ENCODE results near the gene TUFT1.
"Not testable (repeated sequence)": the region's sequence is repeated elsewhere in the genome, so short reads cannot be mapped to it uniquely, and the experiment has no call there.

The TUFT1 gene

GRCh38 chr1:151581451-151581850 lies 41.3 kb downstream of the TUFT1 start:
- no peak for DNase-seq (ENCODE audit: low spot score)

GRCh38 chr1:151581921-151582320 lies 41.8 kb downstream of the TUFT1 start:
- DNase-seq (ENCODE audit: low spot score) = no peak

- DNase-seq (ENCODE audit: low spot score) = no peak
Measured at GRCh38 chr1:151583796-151584195, 43.7 kb downstream of the TUFT1 start.

GRCh38 chr1:151584278-151584677 lies 44.2 kb downstream of the TUFT1 start:
- DNase-seq (ENCODE audit: low spot score) = no peak

- no peak for DNase-seq (ENCODE audit: low spot score)
Measured at GRCh38 chr1:151584780-151585179, 44.7 kb downstream of the TUFT1 start.

- DNase-seq (ENCODE audit: low spot score) = no peak
Measured at GRCh38 chr1:151585622-151586021, 45.5 kb downstream of the TUFT1 start.

GRCh38 chr1:151590961-151591360 lies 50.9 kb downstream of the TUFT1 start:
- DNase-seq (ENCODE audit: low spot score) = no peak

- DNase-seq (ENCODE audit: low spot score) = no peak
Measured at GRCh38 chr1:151593730-151594129, 53.6 kb downstream of the TUFT1 start.

- DNase-seq (ENCODE audit: low spot score) = peak; percentile 75
Measured at GRCh38 chr1:151594143-151594625, 54.1 kb downstream of the TUFT1 start.

- no peak for DNase-seq (ENCODE audit: low spot score)
Measured at GRCh38 chr1:151596166-151596953, 56.3 kb downstream of the TUFT1 start.

GRCh38 chr1:151602550-151602949 lies 62.4 kb downstream of the TUFT1 start:
- DNase-seq (ENCODE audit: low spot score) = not testable (repeated sequence)

GRCh38 chr1:151604291-151604690 lies 64.2 kb downstream of the TUFT1 start:
- no peak for DNase-seq (ENCODE audit: low spot score)

- DNase-seq (ENCODE audit: low spot score) = peak; percentile 72
Measured at GRCh38 chr1:151606384-151606783, 66.3 kb downstream of the TUFT1 start.

GRCh38 chr1:151606857-151607256 lies 66.7 kb downstream of the TUFT1 start:
- DNase-seq (ENCODE audit: low spot score) = no peak

GRCh38 chr1:151610142-151610541 lies 70.0 kb downstream of the TUFT1 start:
- DNase-seq (ENCODE audit: low spot score) = no peak

- peak; percentile 39 for DNase-seq (ENCODE audit: low spot score)
Measured at GRCh38 chr1:151611288-151611790, 71.2 kb downstream of the TUFT1 start.

- peak; percentile 90 for DNase-seq (ENCODE audit: low spot score)
Measured at GRCh38 chr1:151611832-151612500, 71.9 kb downstream of the TUFT1 start, which contains the start of gene SNX27. TSS of gene SNX27 (plus strand) at chr1:151612050. CDS start at chr1:151612202, 152 bp downstream.

GRCh38 chr1:151612501-151613281 lies 72.6 kb downstream of the TUFT1 start:
- peak; percentile 13 for DNase-seq (ENCODE audit: low spot score)

- DNase-seq (ENCODE audit: low spot score) = no peak
Measured at GRCh38 chr1:151613282-151613780, 73.2 kb downstream of the TUFT1 start.

- DNase-seq (ENCODE audit: low spot score) = no peak
Measured at GRCh38 chr1:151615711-151616504, 75.8 kb downstream of the TUFT1 start.

GRCh38 chr1:151616505-151616849 lies 76.4 kb downstream of the TUFT1 start:
- DNase-seq (ENCODE audit: low spot score) = no peak
